ENCODE results near the gene HRC. TPM values are rescaled to one million over a fixed set of nuclear protein-coding genes. Genes with fewer than 3 reads are reported as not detected.

The HRC gene
- total RNA-seq, 2 donors from 2014 or later: 0.57 to 3.9 TPM

DNA sequence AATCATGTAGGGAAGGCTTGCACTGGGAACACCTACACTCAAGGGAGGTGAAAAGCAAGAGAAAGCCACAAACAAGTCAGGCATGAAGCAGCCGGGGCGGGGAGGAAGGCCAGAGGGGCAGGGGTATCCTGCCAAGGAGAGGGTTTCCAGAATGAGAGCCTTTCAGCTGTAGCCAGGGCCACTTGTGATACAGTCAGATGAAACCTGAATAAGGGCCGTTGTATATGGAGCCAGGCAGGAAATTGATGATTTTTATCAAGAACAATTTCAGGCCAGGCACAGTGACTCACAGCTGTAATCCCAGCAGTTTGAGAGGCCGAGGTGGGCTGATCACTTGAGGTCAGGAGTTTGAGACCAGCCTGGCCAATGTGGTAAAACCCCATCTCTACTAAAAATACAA lies 6.8 kb upstream of the HRC start:
- Mint-ChIP-seq H3K4me1 (peaks cover 4% of the 10 kb centered on the region), H3K9me3 (no peaks in the 10 kb centered on the region), H3K27me3 (ENCODE audit: insufficient read depth) (peaks cover 22% of the 10 kb centered on the region), H3K27ac (no peak overlapping the region), H3K36me3 (ENCODE audit: low read depth) (peaks cover 2% of the 10 kb centered on the region), H3K4me3 (no peak overlapping the region)
- Histone ChIP-seq H3K27me3 (ENCODE audit: control insufficient read depth, insufficient read depth, low read length, poor library complexity, severe bottlenecking) (no peaks in the 10 kb centered on the region), H3K9ac (ENCODE audit: extremely low read depth, low read length, poor library complexity, severe bottlenecking) (no peak overlapping the region), H3K9me3 (ENCODE audit: control insufficient read depth, low read length) (no peaks in the 10 kb centered on the region), H3K27ac (ENCODE audit: low read depth, low read length) (no peak overlapping the region), H3K4me3 (ENCODE audit: low read length) (no peak overlapping the region), H3K36me3 (ENCODE audit: control insufficient read depth, insufficient read depth, low read length) (no peaks in the 10 kb centered on the region), H3K4me1 (ENCODE audit: control insufficient read depth, insufficient read depth, low read length) (no peaks in the 10 kb centered on the region)
- no peak for DNase-seq
- WGBS, 2 experiments (ENCODE audit: insufficient coverage in 1 of 2, insufficient read length in 1 of 2): 86 to 92% methylated on average over 4 of the region's 4 CpGs
- TF ChIP-seq, protein P1, sequence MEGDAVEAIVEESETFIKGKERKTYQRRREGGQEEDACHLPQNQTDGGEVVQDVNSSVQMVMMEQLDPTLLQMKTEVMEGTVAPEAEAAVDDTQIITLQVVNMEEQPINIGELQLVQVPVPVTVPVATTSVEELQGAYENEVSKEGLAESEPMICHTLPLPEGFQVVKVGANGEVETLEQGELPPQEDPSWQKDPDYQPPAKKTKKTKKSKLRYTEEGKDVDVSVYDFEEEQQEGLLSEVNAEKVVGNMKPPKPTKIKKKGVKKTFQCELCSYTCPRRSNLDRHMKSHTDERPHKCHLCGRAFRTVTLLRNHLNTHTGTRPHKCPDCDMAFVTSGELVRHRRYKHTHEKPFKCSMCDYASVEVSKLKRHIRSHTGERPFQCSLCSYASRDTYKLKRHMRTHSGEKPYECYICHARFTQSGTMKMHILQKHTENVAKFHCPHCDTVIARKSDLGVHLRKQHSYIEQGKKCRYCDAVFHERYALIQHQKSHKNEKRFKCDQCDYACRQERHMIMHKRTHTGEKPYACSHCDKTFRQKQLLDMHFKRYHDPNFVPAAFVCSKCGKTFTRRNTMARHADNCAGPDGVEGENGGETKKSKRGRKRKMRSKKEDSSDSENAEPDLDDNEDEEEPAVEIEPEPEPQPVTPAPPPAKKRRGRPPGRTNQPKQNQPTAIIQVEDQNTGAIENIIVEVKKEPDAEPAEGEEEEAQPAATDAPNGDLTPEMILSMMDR (conservative IDR thresholded peaks at IDR 0.05): no peak

DNA sequence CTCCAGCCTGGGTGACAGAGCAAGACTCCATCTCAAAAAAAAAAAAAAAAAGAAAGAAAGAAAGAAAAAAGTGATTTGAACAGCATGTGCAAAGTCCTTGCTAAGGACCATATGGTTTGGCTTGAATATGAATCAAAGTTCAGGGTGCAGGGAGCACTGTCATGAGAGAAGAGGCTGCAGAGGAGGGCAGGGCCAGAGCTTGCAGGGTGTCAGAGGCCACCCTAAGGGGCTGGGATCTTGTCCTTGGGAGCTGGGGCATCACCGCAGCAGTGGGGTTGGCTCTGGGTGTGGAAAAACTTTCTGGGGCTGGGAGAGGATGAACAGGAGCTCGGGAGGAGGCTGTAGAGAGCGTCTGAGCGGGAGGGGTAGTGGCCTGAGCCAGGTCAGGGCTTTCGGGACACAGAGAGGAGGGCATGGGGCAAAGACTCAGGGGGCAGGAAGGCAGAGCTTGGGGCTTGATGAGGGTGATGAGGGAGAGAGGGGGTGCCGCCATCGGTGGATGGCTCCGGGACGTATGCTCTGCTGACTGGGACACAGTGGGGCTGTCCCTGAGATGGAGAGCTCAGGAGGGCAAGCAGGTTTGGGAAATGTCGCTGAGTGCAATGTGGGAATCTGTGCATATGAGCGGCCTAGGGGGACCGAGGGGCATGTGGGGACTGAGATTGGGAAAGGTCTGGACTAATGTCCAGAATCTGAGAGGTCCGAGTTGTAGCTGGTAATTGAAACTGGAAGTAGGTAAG lies 5.4 kb upstream of the HRC start:
- Mint-ChIP-seq H3K36me3 (ENCODE audit: low read depth) (peaks cover 2% of the 10 kb centered on the region), H3K4me3 (no peak overlapping the region), H3K27ac (no peak overlapping the region), H3K9me3 (no peaks in the 10 kb centered on the region), H3K27me3 (ENCODE audit: insufficient read depth) (peaks cover 27% of the 10 kb centered on the region), H3K4me1 (peaks cover 9% of the 10 kb centered on the region)
- Histone ChIP-seq H3K9ac (ENCODE audit: extremely low read depth, low read length, poor library complexity, severe bottlenecking) (no peak overlapping the region), H3K4me3 (ENCODE audit: low read length) (no peak overlapping the region), H3K36me3 (ENCODE audit: control insufficient read depth, insufficient read depth, low read length) (no peaks in the 10 kb centered on the region), H3K27me3 (ENCODE audit: control insufficient read depth, insufficient read depth, low read length, poor library complexity, severe bottlenecking) (no peaks in the 10 kb centered on the region), H3K9me3 (ENCODE audit: control insufficient read depth, low read length) (no peaks in the 10 kb centered on the region), H3K27ac (ENCODE audit: low read depth, low read length) (no peak overlapping the region), H3K4me1 (ENCODE audit: control insufficient read depth, insufficient read depth, low read length) (no peaks in the 10 kb centered on the region)
- TF ChIP-seq, protein P1 (conservative IDR thresholded peaks at IDR 0.05): no peak
- no peak for DNase-seq
- 93 to 94% methylated on average over 8 to 13 of the region's 13 CpGs for WGBS, 2 experiments (ENCODE audit: insufficient coverage in 1 of 2, insufficient read length in 1 of 2)

DNA sequence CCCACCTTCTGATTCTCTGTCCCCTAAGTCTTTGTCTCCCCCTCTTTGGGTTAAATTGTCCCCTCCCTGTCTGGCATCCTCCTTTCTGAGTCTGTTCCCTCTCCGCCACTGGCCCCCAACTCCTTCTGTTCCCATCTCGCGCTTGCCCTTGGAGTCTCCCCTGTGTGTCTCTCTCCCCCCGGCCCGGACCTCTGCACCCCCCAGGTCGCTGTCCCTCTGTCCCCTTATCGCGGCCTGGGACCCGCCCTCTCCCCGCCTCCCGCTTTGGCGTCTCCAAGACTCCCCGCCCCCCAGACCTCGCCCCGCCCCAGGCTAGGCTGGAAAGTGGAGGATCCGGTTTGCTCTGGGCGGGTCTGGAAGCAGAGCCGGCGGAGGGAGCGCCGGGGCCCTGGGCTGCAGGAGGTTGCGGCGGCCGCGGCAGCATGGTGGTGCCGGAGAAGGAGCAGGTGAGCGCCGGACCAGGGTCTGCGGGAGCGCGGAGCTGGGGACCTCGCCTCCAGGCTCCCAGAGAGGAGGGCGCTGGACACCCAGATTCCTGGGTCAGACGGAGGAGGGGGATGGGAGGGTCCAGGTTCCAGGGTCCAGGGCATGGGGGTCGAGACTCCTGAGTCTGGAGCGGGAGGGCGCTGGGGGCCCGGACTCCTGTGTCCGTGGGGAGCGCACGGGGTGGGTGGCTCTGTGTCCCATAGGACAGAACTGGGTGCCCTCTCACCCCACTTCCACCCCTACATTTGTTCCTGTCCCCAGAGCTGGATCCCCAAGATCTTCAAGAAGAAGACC lies 2.4 kb upstream of the HRC start, which contains the start of gene TRPM4:
TSS of gene TRPM4 (plus strand) at position 348 of the 780 bp plus-strand sequence. CDS start at position 423, 75 bp downstream.
- Histone ChIP-seq H3K4me1 (ENCODE audit: control insufficient read depth, insufficient read depth, low read length) (no peaks in the 10 kb centered on the region), H3K36me3 (ENCODE audit: control insufficient read depth, insufficient read depth, low read length) (no peaks in the 10 kb centered on the region), H3K27ac (ENCODE audit: low read depth, low read length) (no peak within 1 kb of the TSS), H3K4me3 (ENCODE audit: low read length) (peak within 1 kb of the TSS; percentile 88), H3K9ac (ENCODE audit: extremely low read depth, low read length, poor library complexity, severe bottlenecking) (peak within 1 kb of the TSS; percentile 83), H3K27me3 (ENCODE audit: control insufficient read depth, insufficient read depth, low read length, poor library complexity, severe bottlenecking) (peaks cover 8% of the 10 kb centered on the region), H3K9me3 (ENCODE audit: control insufficient read depth, low read length) (no peaks in the 10 kb centered on the region)
- TF ChIP-seq, protein P1 (conservative IDR thresholded peaks at IDR 0.05): no peak
- Mint-ChIP-seq H3K27me3 (ENCODE audit: insufficient read depth) (peaks cover 53% of the 10 kb centered on the region), H3K9me3 (no peaks in the 10 kb centered on the region), H3K4me3 (peak within 1 kb of the TSS; percentile 73), H3K36me3 (ENCODE audit: low read depth) (peaks cover 2% of the 10 kb centered on the region), H3K27ac (peak within 1 kb of the TSS; percentile 44), H3K4me1 (peaks cover 12% of the 10 kb centered on the region)
- 0% methylated on average over 12 to 41 of the region's 41 CpGs for WGBS, 2 experiments (ENCODE audit: insufficient coverage in 1 of 2, insufficient read length in 1 of 2)
- DNase-seq: peak; percentile 98
